Psoas muscle (tissue), 8 donors: ENCODE measurements around the gene UGP2. TPM values are rescaled to one million over a fixed set of nuclear protein-coding genes. Genes with fewer than 3 reads are reported as not detected.
"Not testable (repeated sequence)": the region's sequence is repeated elsewhere in the genome, so short reads cannot be mapped to it uniquely, and the experiment has no call there.

ENCODE experiments used
- ATAC-seq, 4 donors: fragments of 200-7000 bp; cut with Tn5 transposase; one replicate each; pipeline ENCODE4 v1.9.1; 2020; ENCODE audit warnings: moderate library complexity in 3 of 4, mild to moderate bottlenecking in 2 of 4
- DNase-seq, 2 donors: peaks; one replicate each; pipeline ENCODE4 v3.0.0-alpha.2; 2020
- H3K27ac ChIP-seq: fragments of 200-600 bp; one replicate; pipeline ENCODE4 v1.8.0; 2022
- H3K27me3 ChIP-seq, 3 donors: fragments of 200-600 bp in 1 of 3; one replicate each; pipeline versions ENCODE4 v1.6.1 to v1.8.0; 2013 to 2022; ENCODE audit warnings: low read length in 2 of 3, mild to moderate bottlenecking in 2 of 3, moderate library complexity in 1 of 3; ENCODE audit not compliant: insufficient read depth in 3 of 3
- H3K36me3 ChIP-seq, 2 donors: fragments of 200-600 bp in 1 of 2; one replicate each; pipeline versions ENCODE4 v1.6.1 to v1.8.0; 2013 to 2022; ENCODE audit warnings: low read depth in 1 of 2, mild to moderate bottlenecking in 1 of 2, moderate library complexity in 1 of 2; ENCODE audit not compliant: insufficient read depth in 1 of 2
- H3K4me1 ChIP-seq: fragments of 200-600 bp; one replicate; pipeline ENCODE4 v1.8.0; 2022
- H3K4me3 ChIP-seq: fragments of 200-600 bp; one replicate; pipeline ENCODE4 v1.8.0; 2022; ENCODE audit warnings: mild to moderate bottlenecking
- H3K9me3 ChIP-seq: fragments of 200-600 bp; one replicate; pipeline ENCODE4 v1.8.0; 2022
- CTCF ChIP-seq: fragments of 200-600 bp; IDR thresholded peaks from one replicate; pipeline ENCODE4 v1.8.0; 2022; ENCODE audit warnings: antibody characterized with exemption
- WGBS, 3 donors: extraction: QIAGEN DNeasy Blood & Tissue Kit; methylation state at CpG; one replicate each; pipeline versions ENCODE4 v1.1.6 to v1.1.7; 2013; 5-methylcytosine and 5-hydroxymethylcytosine counted together
- intact Hi-C, 2 donors: fragments of 100-400 bp; cut with DNase I; formaldehyde crosslinking; loops; one replicate each; pipeline versions ENCODE4 v1.11.0 to v1.14.2; 2022
- polyA plus RNA-seq, 3 donors: library from polyadenylated mRNA; stranded (reverse); fragments of 200-250 nt; gene quantifications; one replicate each; pipeline ENCODE4 v1.2.3, GENCODE V29; 2013
- total RNA-seq, 4 donors: library from RNA; stranded (reverse); fragmentation: NEBNext Ultra II Directional in 2 of 4; extraction: Animal tissue kit (Norgen Biotek cat#: 25700) in 2 of 4; gene quantifications; one replicate each; pipeline versions ENCODE4 v1.2.1 to v1.2.4, GENCODE V29; 2021 to 2023
- donor health status: healthy with polysubstance abuse.
- donor health status: DM: no; HTN: no; CAD: no; lungs with moderate emphysema.
- donor health status: Bipolar disorder and iron deficiency.
- donor health status: healthy.
- donor health status: DM: yes; HTN: yes; CAD: no.
- donor health status: DM: no; HTN: no; CAD: no.
- donor health status: DM: no; HTN: no; CAD: no.
- donor health status: DM: yes; HTN: yes; CAD: no.

The UGP2 gene
- total and polyA plus RNA-seq, 7 donors = 391 to 903 (median 520) TPM

DNA sequence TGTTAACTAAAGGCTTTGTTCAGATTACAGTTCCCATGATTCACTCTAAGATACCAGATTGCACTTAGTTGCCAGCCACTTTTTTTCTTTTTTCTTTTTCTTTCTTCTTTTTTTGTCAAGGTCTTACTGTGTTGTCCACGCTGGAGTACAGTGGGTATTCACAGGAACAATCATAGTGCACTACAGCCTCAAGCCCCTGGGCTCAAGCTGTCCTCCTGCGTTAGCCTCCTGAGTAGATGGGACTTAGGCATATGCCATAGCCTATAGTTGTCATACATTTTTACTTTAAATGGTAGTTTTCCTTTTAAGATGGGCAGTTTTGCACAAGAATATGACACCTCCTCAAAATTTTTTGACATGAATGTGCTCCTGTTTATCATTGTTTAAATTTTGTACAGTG lies 2.1 kb downstream of the UGP2 start:
- intact Hi-C loops = loop anchor here (5.0 kb wide), 4 partner anchors 44 to 256 kb away; partner anchors contain the start of genes MDH1 (in 1 of the 2) and WDPCP (in 1 of the 2)
- Histone ChIP-seq H3K4me3 (peak overlapping the region; percentile 76), H3K27ac (peak overlapping the region; percentile 96), H3K36me3 (peaks cover 0 to 2% of the 10 kb centered on the region in 2 donors), H3K9me3 (no peaks in the 10 kb centered on the region), H3K4me1 (peaks cover 51% of the 10 kb centered on the region), H3K27me3 (no peaks in the 10 kb centered on the region)
- ATAC-seq (no peak), DNase-seq (no peak)
- TF ChIP-seq CTCF = no peak
- WGBS, 3 donors = 54 to 62% (median 56%) methylated on average over 2 of the region's 2 CpGs

- peaks cover 59% of the 10 kb centered on the region for H3K4me1 ChIP-seq
- peaks cover 0 to 2% of the 10 kb centered on the region in 2 donors for H3K36me3 ChIP-seq
- peak overlapping the region; percentile 96 for H3K27ac ChIP-seq
- 50 to 60% (median 53%) methylated on average over 3 of the region's 3 CpGs for WGBS, 3 donors
- H3K4me3 ChIP-seq = peak overlapping the region; percentile 76
- ATAC-seq (no peak), DNase-seq (no peak)
- intact Hi-C loops = loop anchor here (5.0 kb wide), 4 partner anchors 43 to 257 kb away; partner anchors contain the start of genes MDH1 (in 1 of the 2) and WDPCP (in 1 of the 2)
- no peaks in the 10 kb centered on the region for H3K27me3 ChIP-seq
- H3K9me3 ChIP-seq = no peaks in the 10 kb centered on the region
- no peak for TF ChIP-seq CTCF
These were observed 2.9 kb downstream of the UGP2 start for GRCh38 chr2:63844616-63845015.

- H3K4me3 ChIP-seq = peak overlapping the region; percentile 76
- no peak for ATAC-seq
- intact Hi-C loops = no loop called here
- DNase-seq = no peak
- H3K27me3 ChIP-seq = no peaks in the 10 kb centered on the region
- peaks cover 0 to 2% of the 10 kb centered on the region in 2 donors for H3K36me3 ChIP-seq
- H3K27ac ChIP-seq = peak overlapping the region; percentile 12
- H3K9me3 ChIP-seq = no peaks in the 10 kb centered on the region
- WGBS, 3 donors = 74 to 84% (median 77%) methylated on average over 3 of the region's 3 CpGs
- TF ChIP-seq CTCF = no peak
- peaks cover 70% of the 10 kb centered on the region for H3K4me1 ChIP-seq
These were observed 4.2 kb downstream of the UGP2 start for GRCh38 chr2:63845866-63846265.

DNA sequence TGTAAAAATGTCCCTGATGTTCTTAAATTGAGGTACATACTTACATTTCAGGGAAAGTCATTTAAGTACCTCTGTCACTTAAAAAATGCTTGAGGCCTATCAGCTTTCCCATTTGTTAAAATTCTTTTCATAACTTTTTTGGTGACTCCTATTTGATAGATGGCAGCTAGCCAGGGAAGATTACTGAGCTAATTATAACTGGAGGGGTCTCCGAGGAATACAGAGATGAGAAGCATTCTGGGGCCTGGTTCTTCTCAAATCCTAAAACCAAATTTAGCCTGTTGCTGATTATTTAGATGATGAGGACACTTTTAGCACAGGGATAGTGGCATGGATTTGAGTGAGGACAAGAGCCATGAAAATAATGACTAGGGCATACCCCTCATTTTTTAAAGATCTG lies 4.8 kb downstream of the UGP2 start:
- DNase-seq = no peak
- H3K27me3 ChIP-seq = no peaks in the 10 kb centered on the region
- ATAC-seq = no peak
- peaks cover 0 to 2% of the 10 kb centered on the region in 2 donors for H3K36me3 ChIP-seq
- peak overlapping the region; percentile 27 for H3K27ac ChIP-seq
- no peaks in the 10 kb centered on the region for H3K9me3 ChIP-seq
- no peak for TF ChIP-seq CTCF
- H3K4me1 ChIP-seq = peaks cover 73% of the 10 kb centered on the region
- peak overlapping the region; percentile 76 for H3K4me3 ChIP-seq
- intact Hi-C loops = no loop called here
- 6 to 29% (median 15%) methylated on average over 1 of the region's 1 CpG for WGBS, 3 donors

- WGBS, 3 donors = 77 to 98% (median 88%) methylated on average over 4 of the region's 4 CpGs
- DNase-seq, ATAC-seq, H3K4me3 ChIP-seq, H3K27me3 ChIP-seq, H3K9me3 ChIP-seq, H3K36me3 ChIP-seq, intact Hi-C loops: not testable (repeated sequence)
- peaks cover 84% of the 10 kb centered on the region for H3K4me1 ChIP-seq
- peak overlapping the region; percentile 11 for H3K27ac ChIP-seq
These were observed 5.9 kb downstream of the UGP2 start for GRCh38 chr2:63847571-63847970.
